HUES48 (cell line): ENCODE data around the gene ANKFN1.

Source experiments
- H3K27ac ChIP-seq: one replicate; pipeline ENCODE4 v1.7.0; 2013; ENCODE audit warnings: low read depth, low read length, inconsistent platforms
- H3K27me3 ChIP-seq: 2 replicates; pipeline ENCODE4 v1.6.1; 2013; ENCODE audit warnings: mild to moderate bottlenecking, low read length; ENCODE audit not compliant: control insufficient read depth, insufficient read depth
- H3K36me3 ChIP-seq: 2 replicates; pipeline ENCODE4 v1.6.1; 2013; ENCODE audit warnings: low read length; ENCODE audit not compliant: control insufficient read depth, insufficient read depth
- H3K4me1 ChIP-seq: 2 replicates; pipeline ENCODE4 v1.6.1; 2013; ENCODE audit warnings: mild to moderate bottlenecking, low read length; ENCODE audit not compliant: control insufficient read depth, insufficient read depth
- H3K4me3 ChIP-seq: 2 replicates; pipeline ENCODE4 v1.5.1; 2013; ENCODE audit warnings: mild to moderate bottlenecking, low read depth, low read length
- H3K9ac ChIP-seq: 2 replicates; pipeline ENCODE4 v1.6.1; 2013; ENCODE audit warnings: mild to moderate bottlenecking, low read depth, low read length, moderate library complexity
- H3K9me3 ChIP-seq: 2 replicates; pipeline ENCODE4 v1.6.1; 2013; ENCODE audit warnings: low read length; ENCODE audit not compliant: control insufficient read depth, insufficient read depth

ANKFN1 gene

GRCh38 chr17:56471696-56472095, 318.4 kb downstream of the ANKFN1 start:
- Histone ChIP-seq H3K27ac (no peak overlapping the region), H3K9me3 (0 out of 2 replicates have a peak, but pooled peaks cover 5% of the 10 kb centered on the region), H3K4me3 (no peak overlapping the region), H3K4me1 (no peaks in the 10 kb centered on the region), H3K9ac (no peak overlapping the region), H3K27me3 (no peaks in the 10 kb centered on the region), H3K36me3 (no peaks in the 10 kb centered on the region)

GRCh38 chr17:56475116-56475515, 321.8 kb downstream of the ANKFN1 start:
- H3K4me3 ChIP-seq: no peak overlapping the region
- H3K9ac ChIP-seq: no peak overlapping the region
- H3K27me3 ChIP-seq: no peaks in the 10 kb centered on the region
- no peak overlapping the region for H3K27ac ChIP-seq
- H3K9me3 ChIP-seq: 0 out of 2 replicates have a peak, but pooled peaks cover 5% of the 10 kb centered on the region
- H3K36me3 ChIP-seq: no peaks in the 10 kb centered on the region
- H3K4me1 ChIP-seq: no peaks in the 10 kb centered on the region

- Histone ChIP-seq H3K4me1 (no peaks in the 10 kb centered on the region), H3K27ac (no peak overlapping the region), H3K27me3 (no peaks in the 10 kb centered on the region), H3K36me3 (no peaks in the 10 kb centered on the region), H3K4me3 (no peak overlapping the region), H3K9ac (no peak overlapping the region), H3K9me3 (no peaks in the 10 kb centered on the region)
Observed at GRCh38 chr17:56478836-56479447, 325.7 kb downstream of the ANKFN1 start.

DNA sequence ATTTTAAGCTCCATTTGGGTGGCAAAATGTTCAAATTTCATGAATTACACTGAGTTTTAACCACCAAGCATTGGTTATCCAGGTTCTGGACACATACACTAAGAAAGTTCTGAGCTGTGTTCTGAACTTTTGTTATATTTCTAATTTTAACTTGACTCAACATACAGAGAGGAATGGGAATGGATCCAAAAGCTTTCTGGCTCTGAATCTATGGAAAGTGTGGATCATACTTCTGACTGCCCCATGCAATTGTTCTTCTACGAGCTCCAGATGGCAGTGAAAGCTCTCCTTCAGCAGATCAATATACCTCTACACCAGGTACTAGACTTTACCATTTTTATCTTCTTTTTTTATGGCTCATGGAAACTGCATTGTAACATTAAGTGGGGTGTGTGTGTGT, 327.2 kb downstream of the ANKFN1 start:
- H3K27me3 ChIP-seq: no peaks in the 10 kb centered on the region
- H3K36me3 ChIP-seq: no peaks in the 10 kb centered on the region
- no peak overlapping the region for H3K27ac ChIP-seq
- H3K9me3 ChIP-seq: no peaks in the 10 kb centered on the region
- H3K9ac ChIP-seq: no peak overlapping the region
- no peak overlapping the region for H3K4me3 ChIP-seq
- no peaks in the 10 kb centered on the region for H3K4me1 ChIP-seq

DNA sequence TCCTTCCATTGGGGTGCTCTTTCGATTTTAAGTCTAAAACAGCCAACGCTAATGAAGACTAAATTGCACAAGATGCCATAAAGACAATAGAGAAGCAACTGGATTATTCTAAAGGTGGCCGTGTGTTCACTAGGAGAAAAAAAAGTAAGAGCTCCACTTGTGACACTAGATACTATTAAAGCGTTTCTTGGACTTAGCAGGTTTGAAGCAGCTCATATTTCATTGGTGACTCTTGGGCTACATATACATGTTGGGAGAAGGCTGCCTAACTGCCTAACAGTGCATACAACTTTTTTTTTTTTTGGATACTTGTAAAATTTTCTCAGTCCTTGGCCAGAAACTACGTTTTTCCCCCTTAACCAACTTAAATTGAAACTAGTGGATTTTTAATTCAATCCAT, 328.4 kb downstream of the ANKFN1 start:
- no peaks in the 10 kb centered on the region for H3K4me1 ChIP-seq
- no peaks in the 10 kb centered on the region for H3K9me3 ChIP-seq
- H3K4me3 ChIP-seq: no peak overlapping the region
- H3K27me3 ChIP-seq: no peaks in the 10 kb centered on the region
- H3K9ac ChIP-seq: no peak overlapping the region
- H3K36me3 ChIP-seq: no peaks in the 10 kb centered on the region
- no peak overlapping the region for H3K27ac ChIP-seq

- Histone ChIP-seq H3K27me3 (no peaks in the 10 kb centered on the region), H3K4me3 (no peak overlapping the region), H3K27ac (no peak overlapping the region), H3K9me3 (no peaks in the 10 kb centered on the region), H3K4me1 (no peaks in the 10 kb centered on the region), H3K9ac (no peak overlapping the region), H3K36me3 (no peaks in the 10 kb centered on the region)
Observed at GRCh38 chr17:56482229-56482628, 329.0 kb downstream of the ANKFN1 start.

DNA sequence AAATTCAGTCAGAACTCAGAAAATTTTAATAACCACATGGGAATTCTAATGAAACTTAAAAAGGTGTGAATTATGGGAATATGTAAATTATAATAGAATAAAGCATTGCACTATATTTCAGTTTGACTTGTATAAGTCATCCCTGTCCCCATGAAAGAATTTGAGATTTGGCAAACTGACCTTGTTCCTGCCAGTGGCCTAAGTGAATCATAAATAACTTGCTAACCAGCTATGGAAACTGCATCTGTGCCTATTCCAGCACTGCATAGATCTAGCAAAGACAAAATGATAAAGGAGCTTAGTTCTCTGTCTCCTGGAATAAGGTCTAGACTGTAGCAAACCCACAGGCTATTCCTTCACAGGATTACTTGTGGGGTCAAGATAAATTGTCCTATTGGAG, 333.5 kb downstream of the ANKFN1 start:
- Histone ChIP-seq H3K4me1 (no peaks in the 10 kb centered on the region), H3K27ac (no peak overlapping the region), H3K9ac (no peak overlapping the region), H3K27me3 (no peaks in the 10 kb centered on the region), H3K36me3 (no peaks in the 10 kb centered on the region), H3K9me3 (no peaks in the 10 kb centered on the region), H3K4me3 (no peak overlapping the region)

DNA sequence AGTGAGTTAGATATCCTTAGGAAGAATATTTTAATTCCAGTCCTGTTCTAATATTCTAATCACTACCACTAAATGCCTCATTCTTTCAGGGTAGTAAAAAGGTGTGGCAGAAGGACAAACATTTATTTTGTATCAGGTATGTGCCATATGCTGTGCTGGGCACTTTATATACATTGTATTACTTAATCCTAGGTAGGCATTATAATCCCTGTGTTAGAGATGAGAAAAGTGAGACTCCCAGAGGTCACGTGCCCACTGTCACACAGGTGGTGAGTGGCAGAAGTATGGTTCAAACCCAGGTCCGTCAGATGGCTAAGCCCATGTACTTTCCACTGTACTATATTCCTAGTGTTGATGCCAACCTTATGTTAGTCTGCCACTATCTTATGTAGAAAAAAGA, 335.5 kb downstream of the ANKFN1 start:
- H3K36me3 ChIP-seq: no peaks in the 10 kb centered on the region
- H3K9ac ChIP-seq: no peak overlapping the region
- no peaks in the 10 kb centered on the region for H3K4me1 ChIP-seq
- no peak overlapping the region for H3K4me3 ChIP-seq
- no peaks in the 10 kb centered on the region for H3K9me3 ChIP-seq
- no peak overlapping the region for H3K27ac ChIP-seq
- H3K27me3 ChIP-seq: no peaks in the 10 kb centered on the region

DNA sequence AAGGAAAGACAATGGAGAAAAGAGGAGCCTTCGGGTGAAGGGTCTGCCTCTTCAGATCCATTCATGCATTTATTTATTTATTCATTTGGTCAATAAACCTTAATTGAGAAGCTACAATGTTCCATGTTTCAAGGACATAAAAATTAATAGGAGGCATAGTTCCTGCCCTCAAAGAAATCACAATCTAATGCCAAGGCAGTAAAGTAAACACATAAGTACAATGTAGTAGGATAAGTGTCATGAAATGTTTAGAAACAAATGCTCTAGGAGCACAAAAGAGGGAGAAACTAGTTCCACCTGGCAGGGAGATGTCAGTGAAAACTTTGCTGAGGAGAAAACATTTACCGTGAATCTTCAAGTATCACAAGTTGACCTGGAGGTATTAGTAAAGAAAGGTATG, 336.7 kb downstream of the ANKFN1 start:
- Histone ChIP-seq H3K36me3 (no peaks in the 10 kb centered on the region), H3K4me3 (no peak overlapping the region), H3K27me3 (no peaks in the 10 kb centered on the region), H3K9ac (no peak overlapping the region), H3K9me3 (no peaks in the 10 kb centered on the region), H3K27ac (no peak overlapping the region), H3K4me1 (no peaks in the 10 kb centered on the region)

GRCh38 chr17:56495556-56495955, 342.3 kb downstream of the ANKFN1 start:
- no peak overlapping the region for H3K27ac ChIP-seq
- H3K36me3 ChIP-seq: no peaks in the 10 kb centered on the region

GRCh38 chr17:56497132-56497531, 343.9 kb downstream of the ANKFN1 start:
- H3K9me3 ChIP-seq: no peaks in the 10 kb centered on the region
- H3K27me3 ChIP-seq: no peaks in the 10 kb centered on the region
- H3K9ac ChIP-seq: no peak overlapping the region
- no peaks in the 10 kb centered on the region for H3K36me3 ChIP-seq
- H3K4me3 ChIP-seq: no peak overlapping the region
- H3K27ac ChIP-seq: no peak overlapping the region
- H3K4me1 ChIP-seq: no peaks in the 10 kb centered on the region

More at GRCh38 chr17:56495556-56495955, 342.3 kb downstream of the ANKFN1 start:
- no peak overlapping the region for H3K9ac ChIP-seq
- H3K9me3 ChIP-seq: no peaks in the 10 kb centered on the region
- H3K4me3 ChIP-seq: no peak overlapping the region
- H3K27me3 ChIP-seq: no peaks in the 10 kb centered on the region
- H3K4me1 ChIP-seq: no peaks in the 10 kb centered on the region
